PC-9 (cell line): ENCODE data around the gene CX3CR1.

Experiments used
- CTCF ChIP-seq: fragments of 200-600 bp; sonication (generic); conservative IDR thresholded peaks from 2 replicates; pipeline ENCODE4 v1.6.1; 2017; ENCODE audit warnings: mixed run types, antibody characterized with exemption, mild to moderate bottlenecking, moderate library complexity
- EZH2 ChIP-seq: fragments of 200-600 bp; sonication (generic); IDR thresholded peaks from 2 replicates; pipeline ENCODE4 v1.8.0; 2017; ENCODE audit warnings: antibody characterized with exemption, low read depth

GRCh38 chr3:39226106-39226741 is 53.6 kb downstream of the CX3CR1 start:
- no peak for TF ChIP-seq CTCF
- no peak for TF ChIP-seq EZH2
